Measurements from ENCODE around the gene NME7. TPM values are rescaled to one million over a fixed set of nuclear protein-coding genes. Genes with fewer than 3 reads are reported as not detected.

Gene NME7
- total RNA-seq, 1 donor from 2014 or later: 25.7 TPM

GRCh38 chr1:169321539-169321938 is 46.1 kb downstream of the NME7 start:
- Mint-ChIP-seq H3K27ac (ENCODE audit: unreplicated experiment) (no peak overlapping the region), H3K9me3 (no peaks in the 10 kb centered on the region), H3K4me3 (no peak overlapping the region), H3K36me3 (ENCODE audit: low read depth) (no peaks in the 10 kb centered on the region), H3K27me3 (ENCODE audit: low read depth) (no peaks in the 10 kb centered on the region), H3K4me1 (no peaks in the 10 kb centered on the region)
- TF ChIP-seq CTCF (conservative IDR thresholded peaks at IDR 0.05): no peak
- no peak for DNase-seq (ENCODE audit: low read depth, low spot score)

- Mint-ChIP-seq H3K9me3 (no peaks in the 10 kb centered on the region), H3K27ac (ENCODE audit: unreplicated experiment) (no peak overlapping the region), H3K4me3 (no peak overlapping the region), H3K4me1 (no peaks in the 10 kb centered on the region), H3K27me3 (ENCODE audit: low read depth) (no peaks in the 10 kb centered on the region), H3K36me3 (ENCODE audit: low read depth) (no peaks in the 10 kb centered on the region)
- TF ChIP-seq CTCF (conservative IDR thresholded peaks at IDR 0.05): no peak
- DNase-seq (ENCODE audit: low read depth, low spot score): no peak
Measured at GRCh38 chr1:169318536-169319244, 48.9 kb downstream of the NME7 start.

GRCh38 chr1:169316556-169316955 is 51.0 kb downstream of the NME7 start:
- H3K4me1 Mint-ChIP-seq: peaks cover 4% of the 10 kb centered on the region

GRCh38 chr1:169312084-169312954 is 55.3 kb downstream of the NME7 start:
- no peaks in the 10 kb centered on the region for H3K27me3 Mint-ChIP-seq (ENCODE audit: low read depth)
- no peak overlapping the region for H3K27ac Mint-ChIP-seq (ENCODE audit: unreplicated experiment)
- H3K36me3 Mint-ChIP-seq (ENCODE audit: low read depth): peaks cover 10% of the 10 kb centered on the region
- peaks cover 11% of the 10 kb centered on the region for H3K4me1 Mint-ChIP-seq
- H3K9me3 Mint-ChIP-seq: no peaks in the 10 kb centered on the region
- no peak overlapping the region for H3K4me3 Mint-ChIP-seq
- no peak for DNase-seq (ENCODE audit: low read depth, low spot score)
- TF ChIP-seq CTCF (conservative IDR thresholded peaks at IDR 0.05): no peak

More at GRCh38 chr1:169316556-169316955, 51.0 kb downstream of the NME7 start:
- Mint-ChIP-seq H3K9me3 (no peaks in the 10 kb centered on the region), H3K27me3 (ENCODE audit: low read depth) (no peaks in the 10 kb centered on the region), H3K27ac (ENCODE audit: unreplicated experiment) (no peak overlapping the region), H3K36me3 (ENCODE audit: low read depth) (no peaks in the 10 kb centered on the region), H3K4me3 (no peak overlapping the region)
- DNase-seq (ENCODE audit: low read depth, low spot score): no peak
- no peak for TF ChIP-seq CTCF (conservative IDR thresholded peaks at IDR 0.05)

- DNase-seq (ENCODE audit: low read depth, low spot score): no peak
- no peak for TF ChIP-seq CTCF (conservative IDR thresholded peaks at IDR 0.05)
- peaks cover 25% of the 10 kb centered on the region for H3K36me3 Mint-ChIP-seq (ENCODE audit: low read depth)
- no peak overlapping the region for H3K4me3 Mint-ChIP-seq
- H3K4me1 Mint-ChIP-seq: peaks cover 11% of the 10 kb centered on the region
- peaks cover 2% of the 10 kb centered on the region for H3K9me3 Mint-ChIP-seq
- H3K27ac Mint-ChIP-seq (ENCODE audit: unreplicated experiment): peak overlapping the region; percentile 0
- H3K27me3 Mint-ChIP-seq (ENCODE audit: low read depth): no peaks in the 10 kb centered on the region
Measured at GRCh38 chr1:169309178-169310166, 58.1 kb downstream of the NME7 start.

All from neural crest cell (in vitro differentiated cells).